GM12878 (cell line): ENCODE results near the gene EMP2. TPM values are rescaled to one million over a fixed set of nuclear protein-coding genes. Genes with fewer than 3 reads are reported as not detected.

Source experiments
- ATAC-seq: fragments of 200-7000 bp; cut with Tn5 transposase; 3 replicates; pipeline ENCODE4 v1.9.1; 2020; ENCODE audit warnings: mild to moderate bottlenecking, moderate library complexity
- BruUV-seq: library from RNA; stranded (reverse); fragments of 400-500 nt; replicated peaks from 2 replicates; lab custom pipeline; 2021; lab: Mats Ljungman, UMichigan
- CTCF ChIA-PET: fragments of 300-600 bp; sonication (Branson Sonifier 250); formaldehyde crosslinking; extraction: SDS; loops from one replicate; lab custom pipeline; 2021; ENCODE audit warnings: inconsistent platforms; lab: Yijun Ruan, JAX
- POLR2A ChIA-PET: fragments of 350-600 bp; formaldehyde crosslinking; extraction: SDS; loops from one replicate; lab custom pipeline; 2021; ENCODE audit warnings: inconsistent platforms; lab: Charles Lee
- RAD21 ChIA-PET: fragments of 300-600 bp; sonication (Branson Sonifier 250); formaldehyde crosslinking; loops from one replicate; lab custom pipeline; 2023; ENCODE audit warnings: antibody characterized with exemption; ENCODE audit not compliant: unreplicated experiment; lab: Charles Lee
- SMC1A ChIA-PET: fragments of 300-600 bp; sonication (Branson Sonifier 250); formaldehyde crosslinking; loops from one replicate; lab custom pipeline; 2023; ENCODE audit not compliant: unreplicated experiment, uncharacterized antibody; lab: Charles Lee
- DNase-seq: peaks from one replicate; pipeline ENCODE4 v3.0.0-alpha.2; 2011; ENCODE audit warnings: low read depth, low spot score
- FAIRE-seq: peaks from 3 replicates; lab custom pipeline; 2011; peaks lifted over from hg19 to GRCh38; lab: Jason Lieb, UNC
- H2AFZ ChIP-seq: 2 replicates; pipeline ENCODE4 v1.6.0; 2011; ENCODE audit warnings: low read depth, low read length, control low read depth; ENCODE audit not compliant: control insufficient read depth
- H3K27ac ChIP-seq: 2 replicates; pipeline ENCODE4 v1.5.1; 2011; ENCODE audit warnings: control low read depth; ENCODE audit not compliant: control insufficient read depth, insufficient read depth
- H3K27me3 ChIP-seq, 2 experiments: replicated peaks in 1 of 2; 2 replicates each; pipeline versions ENCODE4 v1.6.0 to v1.6.1; 2011; ENCODE audit warnings: low read length in 1 of 2; ENCODE audit not compliant: control insufficient read depth in 2 of 2, insufficient read depth in 2 of 2
- H3K36me3 ChIP-seq, 2 experiments: 2 replicates each; pipeline ENCODE4 v1.5.1; 2011; ENCODE audit warnings: low read length in 1 of 2; ENCODE audit not compliant: control insufficient read depth in 2 of 2, insufficient read depth in 2 of 2
- H3K4me1 ChIP-seq: 2 replicates; pipeline ENCODE4 v1.6.1; 2011; ENCODE audit warnings: mild to moderate bottlenecking, low read length, moderate library complexity, mixed read lengths; ENCODE audit not compliant: control insufficient read depth, insufficient read depth
- H3K4me2 ChIP-seq: 2 replicates; pipeline ENCODE4 v1.6.0; 2011; ENCODE audit warnings: control low read depth; ENCODE audit not compliant: control insufficient read depth, insufficient read depth
- H3K4me3 ChIP-seq: fragments of 200-600 bp; sonication (generic); 2 replicates; pipeline ENCODE4 v1.5.1; 2016
- H3K79me2 ChIP-seq: 2 replicates; pipeline ENCODE4 v1.6.0; 2011; ENCODE audit warnings: low read length; ENCODE audit not compliant: control insufficient read depth, insufficient read depth
- H3K9ac ChIP-seq: 2 replicates; pipeline ENCODE4 v1.8.0; 2011; ENCODE audit warnings: low read length, control low read depth, mixed read lengths; ENCODE audit not compliant: control insufficient read depth, insufficient read depth
- H3K9me3 ChIP-seq: replicated peaks from 3 replicates; pipeline ENCODE4 v1.5.1; 2011; ENCODE audit warnings: mild to moderate bottlenecking, low read length; ENCODE audit not compliant: control insufficient read depth, insufficient read depth
- H4K20me1 ChIP-seq: 2 replicates; pipeline ENCODE4 v1.6.0; 2011; ENCODE audit not compliant: control insufficient read depth, insufficient read depth
- ATF7 ChIP-seq: fragments of 450-650 bp; IDR thresholded peaks from 2 replicates; pipeline ENCODE4 v1.6.1; 2016; ENCODE audit warnings: low read depth, mild to moderate bottlenecking
- BCLAF1 ChIP-seq: fragments of 450-650 bp; IDR thresholded peaks from 2 replicates; pipeline ENCODE4 v1.6.1; 2017; ENCODE audit warnings: antibody characterized with exemption, mild to moderate bottlenecking, moderate library complexity
- CBFB ChIP-seq: IDR thresholded peaks from 2 replicates; pipeline ENCODE4 v1.6.1; 2016; ENCODE audit warnings: antibody characterized with exemption, low read depth
- CHD4 ChIP-seq: fragments of 200-600 bp; sonication (generic); IDR thresholded peaks from 2 replicates; pipeline ENCODE4 v1.6.1; 2016; ENCODE audit warnings: mild to moderate bottlenecking
- EGR1 ChIP-seq, 2 experiments: IDR thresholded peaks; 1 replicate in 1 of 2; 2 replicates in 1 of 2; pipeline ENCODE4 v1.6.1; 2011 to 2012; ENCODE audit warnings: low read depth in 2 of 2, low read length in 2 of 2, borderline replicate concordance in 1 of 2, mild to moderate bottlenecking in 1 of 2, moderate library complexity in 1 of 2
- HCFC1 ChIP-seq: fragments of 150-350 bp; IDR thresholded peaks from 2 replicates; pipeline ENCODE4 v1.6.1; 2014; ENCODE audit warnings: low read length
- IKZF2 ChIP-seq, 2 experiments: fragments of 450-650 bp; IDR thresholded peaks; 2 replicates each; pipeline ENCODE4 v1.6.1; 2017; ENCODE audit warnings: mild to moderate bottlenecking in 2 of 2, moderate library complexity in 2 of 2
- NFIC ChIP-seq: IDR thresholded peaks from 2 replicates; pipeline ENCODE4 v1.6.1; 2012; ENCODE audit warnings: low read depth, mild to moderate bottlenecking, inconsistent platforms, low read length, moderate library complexity
- PKNOX1 ChIP-seq: fragments of 450-650 bp; IDR thresholded peaks from 2 replicates; pipeline ENCODE4 v1.6.1; 2016; ENCODE audit warnings: mild to moderate bottlenecking
- SMAD5 ChIP-seq: IDR thresholded peaks from 2 replicates; pipeline ENCODE4 v1.6.1; 2016; ENCODE audit warnings: antibody characterized with exemption, low read depth
- TCF7 ChIP-seq: IDR thresholded peaks from 2 replicates; pipeline ENCODE4 v1.6.1; 2014; ENCODE audit warnings: antibody characterized with exemption, borderline replicate concordance
- ZBED1 ChIP-seq: IDR thresholded peaks from 2 replicates; pipeline ENCODE4 v1.6.1; 2016; ENCODE audit warnings: borderline replicate concordance
- ZNF384 ChIP-seq: IDR thresholded peaks from 2 replicates; pipeline ENCODE4 v1.6.1; 2012; ENCODE audit warnings: low read depth, mild to moderate bottlenecking, low read length, improper control_type of control experiment, borderline replicate concordance
- WGBS: methylation state at CpG from one replicate; pipeline ENCODE4 v1.1.6; 2016; ENCODE audit warnings: low lambda C conversion rate; ENCODE audit not compliant: insufficient replicate concordance, insufficient coverage; ENCODE audit errors: missing lambda C conversion rate; 5-methylcytosine and 5-hydroxymethylcytosine counted together
- in situ Hi-C: fragments of 300-500 bp; cut with MboI; formaldehyde crosslinking; loops from 9 replicates; pipeline ENCODE4 v1.14.3; 2018; ENCODE audit warnings: mixed read lengths
- intact Hi-C: fragments of 100-400 bp; cut with micrococcal nuclease; formaldehyde crosslinking; loops from one replicate; pipeline ENCODE4 v1.14.2; 2022; ENCODE audit not compliant: unreplicated experiment
- polyA plus RNA-seq, 11 experiments: library from polyadenylated mRNA; depleted of rRNA in 4 of 11; unstranded in 6 of 11; stranded (reverse) in 5 of 11; fragments of >200 nt; fragmentation: Nextera tagmentation in 4 of 11; fragmentation: Illumina TruSeq in 1 of 11; extraction: Ambion mirVana in 4 of 11; extraction: Trizol in 1 of 11; gene quantifications; 1 replicate in 1 of 11; 2 replicates in 10 of 11; pipeline versions ENCODE4 v1.2.1 to v1.2.3, GENCODE V29; 2011 to 2016; ENCODE audit warnings: inconsistent platforms in 2 of 11, missing spikeins in 2 of 11, low read depth in 1 of 11
- total RNA-seq, 4 experiments: library from RNA; depleted of rRNA in 3 of 4; stranded (reverse); fragments of >200 nt in 3 of 4; fragmentation: Illumina TruSeq in 1 of 4; extraction: Trizol in 1 of 4; gene quantifications; 2 replicates each; pipeline versions ENCODE4 v1.2.1 to v1.2.3, GENCODE V29; 2013 to 2021
- TF ChIP-seq, protein P1 (sequence below): IDR thresholded peaks from 2 replicates; pipeline ENCODE4 v1.6.1; 2011; ENCODE audit warnings: borderline replicate concordance, low read depth, mild to moderate bottlenecking, moderate library complexity, mixed read lengths, low read length; ENCODE audit not compliant: insufficient read depth; ENCODE audit errors: extremely low read length

Gene EMP2
- total and polyA plus RNA-seq, 10 of the 15 experiments (the other 5 are each of a cell fraction or from before 2014, with no cell fraction given), result 0.41 to 10.4 (median 3.8) TPM

DNA sequence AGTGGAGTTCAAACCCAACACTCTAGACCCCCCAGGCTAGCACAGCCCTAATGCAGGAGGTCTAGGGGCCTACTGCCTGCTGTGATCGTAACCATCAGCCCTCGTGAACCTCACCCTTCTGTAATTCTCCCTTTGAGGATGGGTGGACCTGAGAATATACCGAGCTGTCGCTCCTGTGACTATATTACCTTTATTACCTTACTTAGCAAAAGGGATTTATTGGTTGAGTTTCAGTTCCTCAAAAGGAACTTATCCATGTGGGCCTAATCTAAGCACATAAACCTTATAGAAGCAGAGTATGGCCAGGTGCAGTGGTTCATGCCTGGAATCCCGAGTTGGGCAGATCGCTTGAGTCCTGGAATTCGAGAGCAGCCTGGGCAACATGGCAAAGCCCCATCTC, 19.2 kb upstream of the EMP2 start (continued):
- TF ChIP-seq, protein P1, sequence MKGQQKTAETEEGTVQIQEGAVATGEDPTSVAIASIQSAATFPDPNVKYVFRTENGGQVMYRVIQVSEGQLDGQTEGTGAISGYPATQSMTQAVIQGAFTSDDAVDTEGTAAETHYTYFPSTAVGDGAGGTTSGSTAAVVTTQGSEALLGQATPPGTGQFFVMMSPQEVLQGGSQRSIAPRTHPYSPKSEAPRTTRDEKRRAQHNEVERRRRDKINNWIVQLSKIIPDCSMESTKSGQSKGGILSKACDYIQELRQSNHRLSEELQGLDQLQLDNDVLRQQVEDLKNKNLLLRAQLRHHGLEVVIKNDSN, result no peak
- TF ChIP-seq IKZF2 (IDR thresholded peaks at IDR 0.05) (peak; percentile 45 to 58), PKNOX1 (peak; percentile 69)
- TF ChIP-seq, all 136 proteins: peak for 14

- Histone ChIP-seq H3K4me2 (no peak overlapping the region), H4K20me1 (no peaks in the 10 kb centered on the region), H2AFZ (no peak overlapping the region), H3K27me3 (no peaks in the 10 kb centered on the region), H3K27ac (no peak overlapping the region), H3K4me3 (no peak overlapping the region), H3K4me1 (peaks cover 44% of the 10 kb centered on the region), H3K79me2 (no peaks in the 10 kb centered on the region), H3K9me3 (no peaks in the 10 kb centered on the region), H3K36me3 (no peaks in the 10 kb centered on the region), H3K9ac (no peak overlapping the region)
- 40% methylated on average over 11 of the region's 11 CpGs for WGBS
- BruUV-seq, result no TSS peak
- intact Hi-C loops (loop anchor here (5.0 kb wide), 1 partner anchor 61 kb away; no protein-coding TSS in a partner anchor), in situ Hi-C loops (no loop called here)
- RAD21 ChIA-PET, result interaction anchor here (0.7 to 1.5 kb wide), 3 partner anchors 11 to 86 kb away, joined by 3 to 4 read pairs (median 3); no protein-coding TSS in a partner anchor
- TF ChIP-seq SMAD5 (no peak), CBFB (no peak), ZNF384 (no peak), TCF7 (no peak), PKNOX1 (no peak), BCLAF1 (no peak), ZBED1 (no peak), ATF7 (no peak), HCFC1 (no peak), CHD4 (no peak), NFIC (no peak), EGR1 (IDR thresholded peaks at IDR 0.05; ENCODE audit: borderline replicate concordance in 1 of 2, low read depth in 2 of 2, low read length in 2 of 2) (no peak)
- SMC1A ChIA-PET, result interaction anchor here (1.6 kb wide), 1 partner anchor 11 kb away, joined by 7 read pairs; no protein-coding TSS in a partner anchor
- no peak for FAIRE-seq
- no peak for DNase-seq
- POLR2A ChIA-PET, result interaction anchor here (0.6 kb wide), 1 partner anchor 62 kb away, joined by 3 read pairs; no protein-coding TSS in a partner anchor
- ATAC-seq, result no peak
- CTCF ChIA-PET, result interaction anchor here (0.7 to 1.6 kb wide), 3 partner anchors 12 to 551 kb away, joined by 3 to 5 read pairs (median 5); no protein-coding TSS in a partner anchor
Measured at GRCh38 chr16:10598157-10598556, 17.8 kb upstream of the EMP2 start.
